HEK293 (cell line): Measurements from ENCODE around the gene LONP2.

Experiments
- CTCF ChIA-PET: fragments of 350-600 bp; formaldehyde crosslinking; extraction: SDS; loops from one replicate; lab custom pipeline; 2021; ENCODE audit warnings: antibody characterized with exemption; lab: Yijun Ruan, JAX
- POLR2A ChIA-PET: fragments of 300-600 bp; formaldehyde crosslinking; extraction: SDS; loops from one replicate; lab custom pipeline; 2020; ENCODE audit warnings: antibody characterized with exemption, inconsistent platforms; lab: Yijun Ruan, JAX
- H3K27ac ChIP-seq: fragments of 200-500 bp; sonication (Bioruptor generic); 2 replicates; pipeline ENCODE4 v1.5.1; 2014; ENCODE audit warnings: low read depth, low read length, control low read depth, inconsistent platforms; ENCODE audit errors: extremely low read depth
- H3K36me3 ChIP-seq, 2 experiments: fragments of 200-500 bp in 1 of 2; sonication (Bioruptor generic) in 1 of 2; 1 replicate in 1 of 2; 2 replicates in 1 of 2; pipeline ENCODE4 v1.5.1; 2014 to 2017; ENCODE audit warnings: inconsistent platforms in 2 of 2, low read length in 2 of 2; ENCODE audit not compliant: control insufficient read depth in 2 of 2, insufficient read depth in 1 of 2
- H3K4me1 ChIP-seq: fragments of 200-500 bp; sonication (Bioruptor generic); 2 replicates; pipeline ENCODE4 v1.5.1; 2014; ENCODE audit warnings: mild to moderate bottlenecking, low read length, inconsistent platforms; ENCODE audit not compliant: control insufficient read depth, insufficient read depth
- H3K4me3 ChIP-seq: 2 replicates; pipeline ENCODE4 v1.5.1; 2011; ENCODE audit warnings: low read depth, mild to moderate bottlenecking, control low read depth, low read length, moderate library complexity
- H3K9me3 ChIP-seq: fragments of 200-500 bp; sonication (Bioruptor generic); 2 replicates; pipeline ENCODE4 v1.5.1; 2014; ENCODE audit warnings: low read depth, low read length, inconsistent platforms; ENCODE audit not compliant: control insufficient read depth, insufficient read depth
- HOXC10 ChIP-seq: sonication (generic); formaldehyde crosslinking; IDR thresholded peaks from 2 replicates; pipeline ENCODE4 v1.8.1; 2023; ENCODE audit warnings: mild to moderate bottlenecking, missing genetic modification reagents
- KLF9 ChIP-seq: fragments of 450-650 bp; formaldehyde crosslinking; IDR thresholded peaks from 2 replicates; pipeline ENCODE4 v1.5.1; 2016; ENCODE audit warnings: missing biosample characterization, missing genetic modification characterization, low read depth
- TRIM28 ChIP-seq: IDR thresholded peaks from 2 replicates; pipeline ENCODE4 v1.6.1; 2011; ENCODE audit warnings: low read length, control low read depth, borderline replicate concordance
- ZBTB48 ChIP-seq: fragments of 450-650 bp; formaldehyde crosslinking; IDR thresholded peaks from 2 replicates; pipeline ENCODE4 v1.5.1; 2016; ENCODE audit warnings: missing biosample characterization, missing genetic modification characterization
- ZFHX2 ChIP-seq: fragments of 450-650 bp; formaldehyde crosslinking; conservative IDR thresholded peaks from 2 replicates; pipeline ENCODE4 v1.5.1; 2016; ENCODE audit warnings: missing biosample characterization, missing genetic modification characterization
- ZFP3 ChIP-seq: fragments of 450-650 bp; formaldehyde crosslinking; IDR thresholded peaks from 2 replicates; pipeline ENCODE4 v1.5.1; 2016; ENCODE audit warnings: low read depth, missing biosample characterization, missing genetic modification characterization
- ZNF114 ChIP-seq: fragments of 450-650 bp; formaldehyde crosslinking; IDR thresholded peaks from 2 replicates; pipeline ENCODE4 v1.5.0; 2017; ENCODE audit warnings: missing biosample characterization, missing genetic modification characterization
- ZNF266 ChIP-seq: fragments of 450-650 bp; formaldehyde crosslinking; IDR thresholded peaks from 2 replicates; pipeline ENCODE4 v1.5.1; 2016; ENCODE audit warnings: missing biosample characterization, missing genetic modification characterization, low read depth
- ZNF354C ChIP-seq: fragments of 450-650 bp; formaldehyde crosslinking; IDR thresholded peaks from 2 replicates; pipeline ENCODE4 v1.5.1; 2016; ENCODE audit warnings: missing biosample characterization, missing genetic modification characterization, low read depth, borderline replicate concordance
- ZNF366 ChIP-seq: fragments of 450-650 bp; formaldehyde crosslinking; conservative IDR thresholded peaks from 2 replicates; pipeline ENCODE4 v1.5.1; 2016; ENCODE audit warnings: missing biosample characterization, missing genetic modification characterization
- ZNF433 ChIP-seq: fragments of 450-650 bp; formaldehyde crosslinking; IDR thresholded peaks from 2 replicates; pipeline ENCODE4 v1.5.1; 2016; ENCODE audit warnings: missing biosample characterization, missing genetic modification characterization, low read depth
- ZNF449 ChIP-seq: fragments of 450-650 bp; formaldehyde crosslinking; IDR thresholded peaks from 2 replicates; pipeline ENCODE4 v1.5.1; 2017; ENCODE audit warnings: missing biosample characterization, mild to moderate bottlenecking, missing genetic modification characterization, moderate library complexity
- ZNF48 ChIP-seq: fragments of 450-650 bp; formaldehyde crosslinking; IDR thresholded peaks from 2 replicates; pipeline ENCODE4 v1.5.1; 2016; ENCODE audit warnings: missing biosample characterization, missing genetic modification characterization
- ZNF518A ChIP-seq: fragments of 450-650 bp; formaldehyde crosslinking; conservative IDR thresholded peaks from 2 replicates; pipeline ENCODE4 v1.5.1; 2016; ENCODE audit warnings: low read depth, missing biosample characterization, missing genetic modification characterization
- ZNF560 ChIP-seq: fragments of 450-650 bp; formaldehyde crosslinking; IDR thresholded peaks from 2 replicates; pipeline ENCODE4 v1.5.1; 2017; ENCODE audit warnings: missing biosample characterization, missing genetic modification characterization, borderline replicate concordance
- ZNF645 ChIP-seq: fragments of 450-650 bp; formaldehyde crosslinking; IDR thresholded peaks from 2 replicates; pipeline ENCODE4; 2016; ENCODE audit warnings: missing biosample characterization, missing genetic modification characterization
- ZNF670 ChIP-seq: fragments of 450-650 bp; formaldehyde crosslinking; IDR thresholded peaks from 2 replicates; pipeline ENCODE4 v1.5.1; 2016; ENCODE audit warnings: missing biosample characterization, missing genetic modification characterization, low read depth
- ZNF837 ChIP-seq: fragments of 450-650 bp; formaldehyde crosslinking; IDR thresholded peaks from 2 replicates; pipeline ENCODE4 v1.5.1; 2016; ENCODE audit warnings: missing biosample characterization, missing genetic modification characterization
- TF ChIP-seq, protein P1 (sequence below): fragments of 450-650 bp; formaldehyde crosslinking; IDR thresholded peaks from 2 replicates; pipeline ENCODE4 v1.5.1; 2017; ENCODE audit warnings: missing biosample characterization, missing genetic modification characterization
- TF ChIP-seq, protein P2 (sequence below): fragments of 450-650 bp; formaldehyde crosslinking; IDR thresholded peaks from 2 replicates; pipeline ENCODE4 v1.5.1; 2017; ENCODE audit warnings: missing biosample characterization, missing genetic modification characterization
- TF ChIP-seq, protein P3 (sequence below): fragments of 450-650 bp; formaldehyde crosslinking; IDR thresholded peaks from 2 replicates; pipeline ENCODE4 v1.5.1; 2016; ENCODE audit warnings: missing biosample characterization, missing genetic modification characterization

LONP2 gene

DNA sequence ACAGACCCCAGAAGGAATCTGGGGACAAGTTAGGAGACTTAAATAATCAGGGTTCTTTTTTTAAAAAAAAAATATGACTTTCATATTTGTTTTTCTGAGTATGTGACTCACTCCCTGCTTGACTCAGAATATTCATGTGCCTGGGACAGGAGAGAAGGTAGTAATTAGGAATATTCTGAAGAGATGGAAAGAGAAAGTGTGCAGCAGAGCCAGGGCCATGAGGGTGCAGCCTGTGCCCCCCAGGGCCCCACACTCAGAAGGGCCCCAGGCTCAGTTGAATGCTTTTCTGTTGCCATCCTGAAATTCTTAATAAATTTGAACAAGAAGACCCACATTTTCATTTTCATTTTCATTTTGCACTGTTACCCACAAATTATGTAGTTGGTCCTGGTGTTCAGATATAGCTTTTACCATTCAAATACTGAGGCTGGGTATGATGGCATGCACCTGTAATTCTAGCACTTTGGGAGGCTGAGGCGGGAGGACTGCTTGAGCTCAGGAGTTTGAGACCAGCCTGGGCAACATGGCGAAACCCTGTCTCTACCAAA is 11.5 kb upstream of the LONP2 start:
- H3K36me3 ChIP-seq, result no peaks in the 10 kb centered on the region
- H3K4me1 ChIP-seq, result no peaks in the 10 kb centered on the region
- POLR2A ChIA-PET, result no interaction called here
- TF ChIP-seq, protein P1, sequence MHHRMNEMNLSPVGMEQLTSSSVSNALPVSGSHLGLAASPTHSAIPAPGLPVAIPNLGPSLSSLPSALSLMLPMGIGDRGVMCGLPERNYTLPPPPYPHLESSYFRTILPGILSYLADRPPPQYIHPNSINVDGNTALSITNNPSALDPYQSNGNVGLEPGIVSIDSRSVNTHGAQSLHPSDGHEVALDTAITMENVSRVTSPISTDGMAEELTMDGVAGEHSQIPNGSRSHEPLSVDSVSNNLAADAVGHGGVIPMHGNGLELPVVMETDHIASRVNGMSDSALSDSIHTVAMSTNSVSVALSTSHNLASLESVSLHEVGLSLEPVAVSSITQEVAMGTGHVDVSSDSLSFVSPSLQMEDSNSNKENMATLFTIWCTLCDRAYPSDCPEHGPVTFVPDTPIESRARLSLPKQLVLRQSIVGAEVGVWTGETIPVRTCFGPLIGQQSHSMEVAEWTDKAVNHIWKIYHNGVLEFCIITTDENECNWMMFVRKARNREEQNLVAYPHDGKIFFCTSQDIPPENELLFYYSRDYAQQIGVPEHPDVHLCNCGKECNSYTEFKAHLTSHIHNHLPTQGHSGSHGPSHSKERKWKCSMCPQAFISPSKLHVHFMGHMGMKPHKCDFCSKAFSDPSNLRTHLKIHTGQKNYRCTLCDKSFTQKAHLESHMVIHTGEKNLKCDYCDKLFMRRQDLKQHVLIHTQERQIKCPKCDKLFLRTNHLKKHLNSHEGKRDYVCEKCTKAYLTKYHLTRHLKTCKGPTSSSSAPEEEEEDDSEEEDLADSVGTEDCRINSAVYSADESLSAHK, result no peak
- TF ChIP-seq ZFP3 (tag by site-specific recombination), result no peak
- TF ChIP-seq ZNF48, result no peak
- no peak for TF ChIP-seq ZNF518A
- TF ChIP-seq, all 188 proteins: peak for 0
- CTCF ChIA-PET, result interaction anchor here (0.7 kb wide), 1 partner anchor 294 kb away, joined by 3 read pairs; no protein-coding TSS in a partner anchor
- Histone ChIP-seq H3K4me3 (no peak overlapping the region), H3K9me3 (no peaks in the 10 kb centered on the region), H3K27ac (no peak overlapping the region)

- Histone ChIP-seq H3K4me1 (no peaks in the 10 kb centered on the region), H3K27ac (no peak overlapping the region), H3K36me3 (no peaks in the 10 kb centered on the region), H3K9me3 (no peaks in the 10 kb centered on the region), H3K4me3 (no peak overlapping the region)
- CTCF ChIA-PET, result interaction anchor here (0.7 to 1.7 kb wide), 4 partner anchors 16 to 396 kb away, joined by 3 to 5 read pairs (median 4); no protein-coding TSS in a partner anchor
- POLR2A ChIA-PET, result no interaction called here
- TF ChIP-seq, protein P2, sequence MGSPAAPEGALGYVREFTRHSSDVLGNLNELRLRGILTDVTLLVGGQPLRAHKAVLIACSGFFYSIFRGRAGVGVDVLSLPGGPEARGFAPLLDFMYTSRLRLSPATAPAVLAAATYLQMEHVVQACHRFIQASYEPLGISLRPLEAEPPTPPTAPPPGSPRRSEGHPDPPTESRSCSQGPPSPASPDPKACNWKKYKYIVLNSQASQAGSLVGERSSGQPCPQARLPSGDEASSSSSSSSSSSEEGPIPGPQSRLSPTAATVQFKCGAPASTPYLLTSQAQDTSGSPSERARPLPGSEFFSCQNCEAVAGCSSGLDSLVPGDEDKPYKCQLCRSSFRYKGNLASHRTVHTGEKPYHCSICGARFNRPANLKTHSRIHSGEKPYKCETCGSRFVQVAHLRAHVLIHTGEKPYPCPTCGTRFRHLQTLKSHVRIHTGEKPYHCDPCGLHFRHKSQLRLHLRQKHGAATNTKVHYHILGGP (tag by site-specific recombination), result no peak
- TF ChIP-seq ZNF266 (tag by site-specific recombination) (no peak), ZBTB48 (tag by site-specific recombination) (no peak), ZNF645 (no peak), ZFHX2 (no peak), HOXC10 (CRISPR knock-in tag) (no peak), ZNF560 (tag by site-specific recombination) (no peak), ZNF837 (no peak), ZNF449 (tag by site-specific recombination) (no peak), ZNF433 (tag by site-specific recombination) (no peak), ZNF114 (tag by site-specific recombination) (no peak), ZNF366 (tag by site-specific recombination) (no peak), ZNF670 (tag by site-specific recombination) (no peak), ZNF354C (no peak), KLF9 (no peak), TRIM28 (no peak)
- TF ChIP-seq, protein P3, sequence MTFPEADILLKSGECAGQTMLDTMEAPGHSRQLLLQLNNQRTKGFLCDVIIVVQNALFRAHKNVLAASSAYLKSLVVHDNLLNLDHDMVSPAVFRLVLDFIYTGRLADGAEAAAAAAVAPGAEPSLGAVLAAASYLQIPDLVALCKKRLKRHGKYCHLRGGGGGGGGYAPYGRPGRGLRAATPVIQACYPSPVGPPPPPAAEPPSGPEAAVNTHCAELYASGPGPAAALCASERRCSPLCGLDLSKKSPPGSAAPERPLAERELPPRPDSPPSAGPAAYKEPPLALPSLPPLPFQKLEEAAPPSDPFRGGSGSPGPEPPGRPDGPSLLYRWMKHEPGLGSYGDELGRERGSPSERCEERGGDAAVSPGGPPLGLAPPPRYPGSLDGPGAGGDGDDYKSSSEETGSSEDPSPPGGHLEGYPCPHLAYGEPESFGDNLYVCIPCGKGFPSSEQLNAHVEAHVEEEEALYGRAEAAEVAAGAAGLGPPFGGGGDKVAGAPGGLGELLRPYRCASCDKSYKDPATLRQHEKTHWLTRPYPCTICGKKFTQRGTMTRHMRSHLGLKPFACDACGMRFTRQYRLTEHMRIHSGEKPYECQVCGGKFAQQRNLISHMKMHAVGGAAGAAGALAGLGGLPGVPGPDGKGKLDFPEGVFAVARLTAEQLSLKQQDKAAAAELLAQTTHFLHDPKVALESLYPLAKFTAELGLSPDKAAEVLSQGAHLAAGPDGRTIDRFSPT, result no peak
These were observed 9.5 kb upstream of the LONP2 start for GRCh38 chr16:48234630-48235029.
